Right lobe of liver (tissue), 4 donors: ENCODE results near the gene ZNF300.

Experiments used
- CTCF ChIP-seq, 4 donors: fragments of 200-600 bp in 3 of 4; fragments of 450-650 bp in 1 of 4; IDR thresholded peaks; one replicate each; pipeline versions ENCODE4 v1.5.1 to v1.8.0; 2016 to 2022; ENCODE audit warnings: antibody characterized with exemption in 4 of 4, mild to moderate bottlenecking in 2 of 4
- POLR2A ChIP-seq: fragments of 450-650 bp; IDR thresholded peaks from one replicate; pipeline ENCODE4 v1.6.1; 2017; ENCODE audit warnings: antibody characterized with exemption, mild to moderate bottlenecking
- donor health status: DM: no; HTN: no; CAD: no.
- donor health status: DM: no; HTN: no; CAD: no.
- donor health status: DM: no; HTN: yes; CAD: no.

DNA sequence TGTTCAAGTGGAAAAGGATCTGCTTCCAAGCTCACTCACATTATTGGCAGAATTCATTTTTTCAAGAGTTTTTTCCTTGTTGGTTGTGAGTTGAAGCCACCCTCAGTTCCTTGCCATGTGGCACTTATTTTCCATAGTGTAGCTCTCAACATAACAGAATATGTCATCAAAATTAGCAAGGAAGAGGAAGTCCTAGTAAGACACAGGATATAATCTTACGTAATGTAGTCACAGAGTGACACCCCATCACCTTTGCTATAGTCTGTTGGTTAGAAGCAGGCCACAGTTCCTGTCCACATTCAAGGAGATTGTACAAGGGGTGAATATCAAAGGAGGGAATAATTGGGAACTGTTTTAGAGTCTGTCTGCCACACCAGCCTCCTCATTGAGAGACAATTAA lies 42.7 kb downstream of the ZNF300 start:
- TF ChIP-seq CTCF (IDR thresholded peaks at IDR 0.05) (no peak), POLR2A (no peak)
